ENCODE data around the gene MLANA. TPM values are rescaled to one million over a fixed set of nuclear protein-coding genes. Genes with fewer than 3 reads are reported as not detected.

The MLANA gene
- total and polyA plus RNA-seq, 10 of the 15 experiments (the other 5 are each of a cell fraction or from before 2014, with no cell fraction given): 0.11 to 0.26 (median 0.13) TPM; not detected in 6

- TF ChIP-seq POLR2AphosphoS2 (IDR thresholded peaks at IDR 0.05; ENCODE audit: low read depth, low read length) (no peak), SUZ12 (IDR thresholded peaks at IDR 0.05; ENCODE audit: unreplicated experiment) (no peak)
Observed at GRCh38 chr9:5938449-5938848, 47.8 kb downstream of the MLANA start (continued).

GRCh38 chr9:5939530-5939929, 48.8 kb downstream of the MLANA start:
- H2AFZ ChIP-seq (ENCODE audit: control insufficient read depth, low read depth, low read length): no peak overlapping the region
- H3K4me2 ChIP-seq (ENCODE audit: control insufficient read depth, insufficient read depth): no peak overlapping the region
- H3K36me3 ChIP-seq (ENCODE audit: control insufficient read depth in 2 of 2, insufficient read depth in 2 of 2, low read length in 1 of 2): no peaks in the 10 kb centered on the region
- intact Hi-C loops (cut with micrococcal nuclease; ENCODE audit: unreplicated experiment): no loop called here
- in situ Hi-C loops (cut with MboI): no loop called here
- no peaks in the 10 kb centered on the region for H3K4me1 ChIP-seq (ENCODE audit: control insufficient read depth, insufficient read depth, low read length)
- no peak overlapping the region for H3K27ac ChIP-seq (ENCODE audit: control insufficient read depth, insufficient read depth)
- no peaks in the 10 kb centered on the region for H4K20me1 ChIP-seq (ENCODE audit: control insufficient read depth, insufficient read depth)
- SMC1A ChIA-PET (ENCODE audit: uncharacterized antibody, unreplicated experiment): interaction anchor here (0.9 to 3.0 kb wide), 5 partner anchors 10 to 53 kb away, joined by 3 to 10 read pairs (median 4); no protein-coding TSS in a partner anchor
- RAD21 ChIA-PET (ENCODE audit: unreplicated experiment): no interaction called here
- no peaks in the 10 kb centered on the region for H3K27me3 ChIP-seq (replicated peaks in 1 of 2; ENCODE audit: control insufficient read depth in 2 of 2, insufficient read depth in 2 of 2, low read length in 1 of 2)
- ATAC-seq: no peak
- no peak for TF ChIP-seq MAX (IDR thresholded peaks at IDR 0.05; ENCODE audit: low read depth, low read length)
- TF ChIP-seq FOXK2 (IDR thresholded peaks at IDR 0.05): no peak
- no peak for TF ChIP-seq RAD21 (IDR thresholded peaks at IDR 0.05; ENCODE audit: insufficient read depth, low read depth, low read length)
- no peak for TF ChIP-seq CHD1 (IDR thresholded peaks at IDR 0.05; ENCODE audit: low read depth, low read length)
- no peak for TF ChIP-seq JUND (IDR thresholded peaks at IDR 0.05; ENCODE audit: low read depth, low read length)
- TF ChIP-seq HDAC6 (IDR thresholded peaks at IDR 0.05; ENCODE audit: unreplicated experiment): no peak
- no peak for TF ChIP-seq PAX5 (IDR thresholded peaks at IDR 0.05; ENCODE audit: borderline replicate concordance, low read depth, low read length)
- TF ChIP-seq RUNX3 (IDR thresholded peaks at IDR 0.05; ENCODE audit: low read length): no peak
- TF ChIP-seq WRNIP1 (IDR thresholded peaks at IDR 0.05; ENCODE audit: borderline replicate concordance, low read depth, low read length): no peak
- no peak for TF ChIP-seq BCL3 (IDR thresholded peaks at IDR 0.05; ENCODE audit: borderline replicate concordance, insufficient read depth, low read depth, low read length, poor library complexity, severe bottlenecking)
- TF ChIP-seq HDGF (IDR thresholded peaks at IDR 0.05): no peak
- TF ChIP-seq NR2C1 (IDR thresholded peaks at IDR 0.05): no peak
- no peak for TF ChIP-seq BACH1 (IDR thresholded peaks at IDR 0.05; ENCODE audit: borderline replicate concordance)
- no peak for TF ChIP-seq FOXM1 (IDR thresholded peaks at IDR 0.05; ENCODE audit: low read depth, low read length)
- FAIRE-seq: no peak
- POLR2A ChIA-PET: interaction anchor here (1.7 kb wide), 1 partner anchor 17 kb away, joined by 4 read pairs; no protein-coding TSS in a partner anchor
- BruUV-seq (replicated peaks): no TSS peak
- H3K4me3 ChIP-seq: no peak overlapping the region
- H3K9me3 ChIP-seq (replicated peaks; ENCODE audit: control insufficient read depth, insufficient read depth, low read length): no peaks in the 10 kb centered on the region
- no peak for DNase-seq (ENCODE audit: low read depth, low spot score)
- no peaks in the 10 kb centered on the region for H3K79me2 ChIP-seq (ENCODE audit: control insufficient read depth, insufficient read depth, low read length)
- CTCF ChIA-PET: interaction anchor here (1.1 to 1.2 kb wide), 3 partner anchors 11 to 115 kb away, joined by 3 to 5 read pairs (median 3); no protein-coding TSS in a partner anchor
- no peak overlapping the region for H3K9ac ChIP-seq (ENCODE audit: control insufficient read depth, insufficient read depth, low read length)
